Activated naive CD4-positive, alpha-beta T cell treated with anti-CD3 and anti-CD28 coated beads for 36 hours (primary cell): ENCODE results near the gene FAM149A. TPM values are rescaled to one million over a fixed set of nuclear protein-coding genes. Genes with fewer than 3 reads are reported as not detected.

Experiments used
- CTCF ChIA-PET: fragments of 350-600 bp; sonication (Branson Sonifier 250); formaldehyde crosslinking; loops from one replicate; lab custom pipeline; 2021; ENCODE audit warnings: antibody characterized with exemption; lab: Charles Lee
- DNase-seq: peaks from one replicate; pipeline ENCODE4 v3.0.0-alpha.2; 2020
- H3K27ac Mint-ChIP-seq: one replicate; pipeline ENCODE4 v1.8.0; 2021; ENCODE audit warnings: mild to moderate bottlenecking, mixed read lengths
- H3K27me3 Mint-ChIP-seq: one replicate; pipeline ENCODE4 v1.8.0; 2021; ENCODE audit warnings: low read depth, mixed read lengths
- H3K36me3 Mint-ChIP-seq: one replicate; pipeline ENCODE4 v1.8.0; 2021; ENCODE audit warnings: low read depth, mixed read lengths
- H3K4me1 Mint-ChIP-seq: one replicate; pipeline ENCODE4 v1.8.0; 2021; ENCODE audit warnings: low read depth, mixed read lengths
- H3K4me3 Mint-ChIP-seq: one replicate; pipeline ENCODE4 v1.8.0; 2021; ENCODE audit warnings: mild to moderate bottlenecking, moderate library complexity, mixed read lengths
- H3K9me3 Mint-ChIP-seq: one replicate; pipeline ENCODE4 v1.8.0; 2021; ENCODE audit warnings: mixed read lengths
- intact Hi-C: fragments of 100-400 bp; cut with micrococcal nuclease; formaldehyde crosslinking; loops from one replicate; pipeline ENCODE4 v1.15.1; 2023
- total RNA-seq, 2 experiments: library from RNA; stranded (reverse); gene quantifications; one replicate each; pipeline ENCODE4 v1.2.3, GENCODE V29; 2021

Gene FAM149A
- total RNA-seq, 2 experiments from 2014 or later = 0.36 to 0.42 TPM

DNA sequence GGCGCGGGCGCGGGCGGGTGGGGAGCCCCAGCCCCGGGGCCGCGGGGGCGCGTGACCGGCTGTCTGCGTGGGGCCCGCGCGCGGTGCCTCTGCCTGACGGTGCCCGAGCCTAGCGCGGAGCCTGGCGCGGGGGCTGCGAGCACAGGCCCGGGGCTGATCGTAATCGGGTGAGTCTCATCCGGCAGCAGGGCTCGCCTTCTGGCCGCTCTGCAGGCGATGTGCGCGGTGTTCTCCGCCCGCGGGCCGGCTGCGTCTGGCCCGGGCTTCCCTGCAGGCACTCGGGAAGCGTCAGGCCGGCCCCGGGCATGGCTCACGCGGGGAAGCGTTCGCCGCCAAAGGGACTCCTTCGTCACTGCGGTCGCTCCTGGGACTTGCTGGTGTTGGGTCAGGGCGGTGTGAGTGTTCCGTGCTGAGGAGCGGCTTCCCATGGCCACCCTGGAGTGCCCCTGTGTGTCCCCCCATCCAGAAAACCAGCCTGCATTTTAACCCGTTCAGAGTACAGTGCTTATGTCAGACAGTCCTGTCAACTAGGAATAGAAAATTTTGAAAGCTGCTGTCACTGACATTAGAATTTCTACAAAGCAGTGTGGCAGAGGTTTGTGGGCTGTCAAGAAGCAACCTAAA is 40.6 kb downstream of the FAM149A start:
- Mint-ChIP-seq H3K4me1 (peaks cover 2% of the 10 kb centered on the region), H3K27me3 (peaks cover 37% of the 10 kb centered on the region), H3K27ac (no peak overlapping the region), H3K4me3 (peak overlapping the region; percentile 68), H3K36me3 (no peaks in the 10 kb centered on the region), H3K9me3 (no peaks in the 10 kb centered on the region)
- DNase-seq = peak; percentile 8
- intact Hi-C loops = loop anchor here (2.0 to 5.0 kb wide), 3 partner anchors 38 to 58 kb away; partner anchors contain the start of gene CYP4V2
- CTCF ChIA-PET = interaction anchor here (0.7 kb wide), 1 partner anchor 41 kb away, joined by 6 read pairs; no protein-coding TSS in a partner anchor

GRCh38 chr4:186146458-186146857 is 42.0 kb downstream of the FAM149A start:
- no peak overlapping the region for H3K27ac Mint-ChIP-seq
- H3K4me1 Mint-ChIP-seq = peaks cover 2% of the 10 kb centered on the region
- no peaks in the 10 kb centered on the region for H3K36me3 Mint-ChIP-seq
- no peak overlapping the region for H3K4me3 Mint-ChIP-seq
- peaks cover 37% of the 10 kb centered on the region for H3K27me3 Mint-ChIP-seq
- CTCF ChIA-PET = interaction anchor here (0.7 to 1.3 kb wide), 2 partner anchors 10 to 274 kb away, joined by 3 to 10 read pairs; no protein-coding TSS in a partner anchor
- intact Hi-C loops = no loop called here
- H3K9me3 Mint-ChIP-seq = no peaks in the 10 kb centered on the region
- DNase-seq = no peak

DNA sequence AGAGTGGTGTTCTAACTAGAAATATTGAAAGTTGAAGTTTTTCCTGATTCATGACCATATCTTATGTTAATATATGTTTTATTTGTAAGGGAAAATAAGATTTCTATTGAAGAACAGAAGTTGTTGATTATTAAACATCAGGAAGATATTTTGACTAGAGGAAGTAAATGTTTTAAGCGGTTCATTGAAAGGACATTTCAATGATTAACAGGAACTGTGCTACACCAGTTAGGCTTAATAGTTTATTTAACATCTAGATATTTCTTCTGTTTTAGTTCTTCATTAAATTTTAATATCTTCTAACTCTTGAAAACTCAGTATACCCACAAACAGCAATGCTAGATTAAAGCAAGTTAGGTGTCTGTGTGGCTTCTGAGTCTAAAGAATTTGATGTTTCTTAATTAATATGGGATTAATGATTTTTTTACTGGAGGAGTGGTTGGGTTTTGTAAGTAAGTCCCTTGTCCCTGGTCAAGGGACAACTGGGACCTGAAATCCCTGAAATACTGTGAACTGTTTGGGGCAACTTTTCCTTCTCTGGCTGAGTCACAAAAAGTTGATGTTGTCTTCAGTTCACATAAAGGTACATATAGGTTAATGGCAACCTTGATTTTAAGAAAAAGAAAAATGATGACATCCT is 44.0 kb downstream of the FAM149A start:
- CTCF ChIA-PET = no interaction called here
- no peak overlapping the region for H3K4me3 Mint-ChIP-seq
- peaks cover 2% of the 10 kb centered on the region for H3K4me1 Mint-ChIP-seq
- peaks cover 42% of the 10 kb centered on the region for H3K27me3 Mint-ChIP-seq
- no peaks in the 10 kb centered on the region for H3K9me3 Mint-ChIP-seq
- intact Hi-C loops = no loop called here
- no peaks in the 10 kb centered on the region for H3K36me3 Mint-ChIP-seq
- no peak for DNase-seq
- no peak overlapping the region for H3K27ac Mint-ChIP-seq

- no peaks in the 10 kb centered on the region for H3K36me3 Mint-ChIP-seq
- peak; percentile 50 for DNase-seq
- intact Hi-C loops = no loop called here
- H3K4me1 Mint-ChIP-seq = no peaks in the 10 kb centered on the region
- H3K9me3 Mint-ChIP-seq = no peaks in the 10 kb centered on the region
- CTCF ChIA-PET = interaction anchor here (0.7 to 1.4 kb wide), 7 partner anchors 10 to 287 kb away, joined by 3 to 5 read pairs (median 3); no protein-coding TSS in a partner anchor
- H3K4me3 Mint-ChIP-seq = no peak overlapping the region
- peaks cover 36% of the 10 kb centered on the region for H3K27me3 Mint-ChIP-seq
- H3K27ac Mint-ChIP-seq = no peak overlapping the region
Measured at GRCh38 chr4:186149872-186150271, 45.4 kb downstream of the FAM149A start.

GRCh38 chr4:186150926-186151325 is 46.4 kb downstream of the FAM149A start:
- H3K9me3 Mint-ChIP-seq = no peaks in the 10 kb centered on the region
- no peak overlapping the region for H3K27ac Mint-ChIP-seq
- H3K4me1 Mint-ChIP-seq = peaks cover 4% of the 10 kb centered on the region
- DNase-seq = no peak
- H3K27me3 Mint-ChIP-seq = peaks cover 27% of the 10 kb centered on the region
- H3K4me3 Mint-ChIP-seq = no peak overlapping the region
- H3K36me3 Mint-ChIP-seq = no peaks in the 10 kb centered on the region
- CTCF ChIA-PET = interaction anchor here (1.1 to 1.4 kb wide), 3 partner anchors 9 to 19 kb away, joined by 3 to 4 read pairs (median 4); no protein-coding TSS in a partner anchor
- intact Hi-C loops = no loop called here

DNA sequence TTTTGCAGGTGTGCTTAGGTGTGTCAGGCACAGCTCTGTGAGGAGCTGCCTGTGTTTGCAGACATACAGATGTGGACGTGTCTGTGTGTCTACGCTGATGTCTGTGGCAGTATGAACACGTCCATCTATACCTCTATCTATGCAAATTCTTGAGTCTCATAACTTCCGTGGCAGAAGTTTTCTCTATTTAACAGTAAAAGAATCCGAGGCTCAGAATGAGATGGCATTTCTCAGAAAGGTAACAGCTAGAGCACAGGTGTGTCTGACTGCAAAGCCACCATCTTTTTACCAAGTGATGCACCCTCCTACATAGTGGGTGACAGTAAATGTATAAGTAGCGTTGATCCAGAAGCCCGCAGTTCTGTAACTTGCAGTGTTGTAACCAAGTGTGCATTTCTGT is 47.0 kb downstream of the FAM149A start:
- Mint-ChIP-seq H3K36me3 (no peaks in the 10 kb centered on the region), H3K4me1 (peaks cover 4% of the 10 kb centered on the region), H3K9me3 (no peaks in the 10 kb centered on the region), H3K27me3 (peaks cover 21% of the 10 kb centered on the region), H3K4me3 (no peak overlapping the region), H3K27ac (no peak overlapping the region)
- intact Hi-C loops = no loop called here
- CTCF ChIA-PET = interaction anchor here (1.3 kb wide), 1 partner anchor 14 kb away, joined by 4 read pairs; no protein-coding TSS in a partner anchor
- no peak for DNase-seq

GRCh38 chr4:186158021-186158813 is 53.7 kb downstream of the FAM149A start:
- H3K4me1 Mint-ChIP-seq = peaks cover 8% of the 10 kb centered on the region
- H3K36me3 Mint-ChIP-seq = no peaks in the 10 kb centered on the region
- no peaks in the 10 kb centered on the region for H3K9me3 Mint-ChIP-seq
- CTCF ChIA-PET = no interaction called here
- H3K27ac Mint-ChIP-seq = no peak overlapping the region
- H3K4me3 Mint-ChIP-seq = no peak overlapping the region
- intact Hi-C loops = no loop called here
- DNase-seq = no peak
- H3K27me3 Mint-ChIP-seq = peaks cover 4% of the 10 kb centered on the region

DNA sequence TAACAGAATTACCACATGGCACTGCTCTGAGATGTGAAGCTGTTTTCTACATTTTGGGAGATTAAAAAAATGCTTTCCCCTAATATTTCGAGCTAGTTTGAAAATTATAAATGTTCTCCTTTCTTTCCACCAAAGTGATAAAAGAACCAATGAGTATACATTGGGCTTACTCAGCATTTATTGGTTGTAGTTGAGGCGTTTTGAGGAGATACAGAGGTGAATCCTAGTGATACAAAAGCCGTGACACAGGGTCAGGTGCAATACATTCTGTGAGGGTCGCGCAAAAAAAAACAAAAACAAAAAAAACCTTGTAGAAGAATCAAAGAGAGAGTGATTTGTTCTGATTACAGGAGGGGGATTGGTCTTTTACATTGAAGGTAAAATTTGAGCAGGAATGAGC is 54.5 kb downstream of the FAM149A start:
- CTCF ChIA-PET = interaction anchor here (1.2 kb wide), 1 partner anchor 9 kb away, joined by 4 read pairs; no protein-coding TSS in a partner anchor
- DNase-seq = no peak
- no peaks in the 10 kb centered on the region for H3K9me3 Mint-ChIP-seq
- no peaks in the 10 kb centered on the region for H3K27me3 Mint-ChIP-seq
- peaks cover 8% of the 10 kb centered on the region for H3K4me1 Mint-ChIP-seq
- H3K4me3 Mint-ChIP-seq = no peak overlapping the region
- intact Hi-C loops = no loop called here
- no peaks in the 10 kb centered on the region for H3K36me3 Mint-ChIP-seq
- no peak overlapping the region for H3K27ac Mint-ChIP-seq

- peaks cover 8% of the 10 kb centered on the region for H3K4me1 Mint-ChIP-seq
- CTCF ChIA-PET = interaction anchor here (1.2 kb wide), 1 partner anchor 9 kb away, joined by 4 read pairs; no protein-coding TSS in a partner anchor
- H3K36me3 Mint-ChIP-seq = no peaks in the 10 kb centered on the region
- no peak for DNase-seq
- H3K27me3 Mint-ChIP-seq = no peaks in the 10 kb centered on the region
- intact Hi-C loops = loop anchor here (2.0 kb wide), 1 partner anchor 31 kb away; the partner anchor contains the start of gene CYP4V2
- H3K4me3 Mint-ChIP-seq = no peak overlapping the region
- no peaks in the 10 kb centered on the region for H3K9me3 Mint-ChIP-seq
- no peak overlapping the region for H3K27ac Mint-ChIP-seq
Measured at GRCh38 chr4:186159613-186160012, 55.1 kb downstream of the FAM149A start.

DNA sequence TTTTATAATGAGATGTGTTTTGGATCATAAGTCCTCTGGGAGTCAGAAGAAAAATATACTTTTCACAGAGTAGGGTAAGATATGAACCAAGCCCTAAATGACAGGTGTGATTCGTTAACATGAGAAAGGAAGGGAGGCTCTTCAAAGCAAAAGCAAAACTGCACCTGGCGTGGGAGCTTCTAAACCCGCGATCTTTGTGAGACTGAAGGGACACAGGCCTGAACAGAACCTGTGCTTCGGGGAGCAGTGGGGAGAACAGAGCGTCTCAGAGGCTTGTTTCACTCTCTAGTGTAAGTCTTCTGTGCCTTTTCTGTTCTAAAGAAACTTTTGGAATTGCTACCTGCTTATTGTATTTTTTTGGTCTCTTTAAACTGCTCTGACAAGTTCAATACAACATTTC is 56.6 kb downstream of the FAM149A start:
- Mint-ChIP-seq H3K27me3 (peaks cover 3% of the 10 kb centered on the region), H3K27ac (no peak overlapping the region), H3K36me3 (no peaks in the 10 kb centered on the region), H3K4me3 (peak overlapping the region; percentile 53), H3K4me1 (peaks cover 4% of the 10 kb centered on the region), H3K9me3 (no peaks in the 10 kb centered on the region)
- peak; percentile 63 for DNase-seq
- CTCF ChIA-PET = interaction anchor here (1.3 kb wide), 1 partner anchor 23 kb away, joined by 3 read pairs; no protein-coding TSS in a partner anchor
- intact Hi-C loops = loop anchor here (2.0 kb wide), 1 partner anchor 30 kb away; the partner anchor contains the start of gene CYP4V2

- no peak for DNase-seq
- Mint-ChIP-seq H3K4me3 (no peak overlapping the region), H3K36me3 (no peaks in the 10 kb centered on the region), H3K27ac (no peak overlapping the region), H3K9me3 (no peaks in the 10 kb centered on the region), H3K27me3 (peaks cover 3% of the 10 kb centered on the region), H3K4me1 (no peaks in the 10 kb centered on the region)
- CTCF ChIA-PET = no interaction called here
- intact Hi-C loops = no loop called here
Measured at GRCh38 chr4:186166852-186167512, 62.5 kb downstream of the FAM149A start.
